GM10248 (cell line): ENCODE measurements around the gene RGS19.

Source experiments
- CTCF ChIA-PET: fragments of 300-600 bp; sonication (Branson Sonifier 250); formaldehyde crosslinking; extraction: SDS; loops from one replicate; lab custom pipeline; 2021; ENCODE audit warnings: antibody characterized with exemption; lab: Yijun Ruan, JAX
- POLR2A ChIA-PET: fragments of 350-650 bp; sonication (Branson Sonifier 250); formaldehyde crosslinking; extraction: SDS; loops from one replicate; lab custom pipeline; 2020; ENCODE audit warnings: antibody characterized with exemption; lab: Yijun Ruan, JAX
- DNase-seq: peaks from one replicate; pipeline ENCODE4 v3.0.0; 2012; ENCODE audit errors: extremely low spot score
- CTCF ChIP-seq: IDR thresholded peaks from 2 replicates; pipeline ENCODE4 v1.5.1; 2012; ENCODE audit warnings: mild to moderate bottlenecking, low read depth; ENCODE audit errors: extremely low read depth, missing control alignments, control extremely low read depth

Gene RGS19

DNA sequence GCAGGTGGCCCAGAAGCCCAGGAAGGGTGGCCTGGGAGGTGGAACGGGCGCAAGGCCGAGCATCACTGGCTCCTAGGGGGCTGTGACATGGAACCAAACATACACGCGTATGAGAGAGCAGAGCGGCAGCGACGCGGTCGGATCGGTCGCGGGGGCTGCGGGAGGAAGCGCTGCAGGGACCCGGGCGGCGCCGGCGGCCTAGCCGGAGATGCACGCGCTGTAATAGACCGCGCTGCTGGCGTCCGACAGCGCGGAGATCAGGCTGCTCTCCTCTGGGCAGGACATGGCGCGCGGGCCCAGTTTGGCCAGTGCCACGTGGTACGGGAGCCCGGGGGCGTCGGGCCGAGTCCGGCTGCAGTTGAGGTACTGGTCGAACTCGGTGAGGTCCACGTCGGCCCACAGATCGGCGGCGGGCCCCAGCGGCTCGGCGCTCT is 31.3 kb downstream of the RGS19 start:
- no peak for TF ChIP-seq CTCF
- CTCF ChIA-PET, result interaction anchor here (1.0 kb wide), 1 partner anchor 9 kb away, joined by 5 read pairs; no protein-coding TSS in a partner anchor
- DNase-seq, result no peak
- POLR2A ChIA-PET, result no interaction called here

GRCh38 chr20:64047046-64047389 is 32.3 kb downstream of the RGS19 start:
- DNase-seq, result no peak
- TF ChIP-seq CTCF, result no peak
- CTCF ChIA-PET, result interaction anchor here (1.0 kb wide), 1 partner anchor 8 kb away, joined by 5 read pairs; no protein-coding TSS in a partner anchor
- POLR2A ChIA-PET, result interaction anchor here (0.7 kb wide), 1 partner anchor 272 kb away, joined by 3 read pairs; no protein-coding TSS in a partner anchor

DNA sequence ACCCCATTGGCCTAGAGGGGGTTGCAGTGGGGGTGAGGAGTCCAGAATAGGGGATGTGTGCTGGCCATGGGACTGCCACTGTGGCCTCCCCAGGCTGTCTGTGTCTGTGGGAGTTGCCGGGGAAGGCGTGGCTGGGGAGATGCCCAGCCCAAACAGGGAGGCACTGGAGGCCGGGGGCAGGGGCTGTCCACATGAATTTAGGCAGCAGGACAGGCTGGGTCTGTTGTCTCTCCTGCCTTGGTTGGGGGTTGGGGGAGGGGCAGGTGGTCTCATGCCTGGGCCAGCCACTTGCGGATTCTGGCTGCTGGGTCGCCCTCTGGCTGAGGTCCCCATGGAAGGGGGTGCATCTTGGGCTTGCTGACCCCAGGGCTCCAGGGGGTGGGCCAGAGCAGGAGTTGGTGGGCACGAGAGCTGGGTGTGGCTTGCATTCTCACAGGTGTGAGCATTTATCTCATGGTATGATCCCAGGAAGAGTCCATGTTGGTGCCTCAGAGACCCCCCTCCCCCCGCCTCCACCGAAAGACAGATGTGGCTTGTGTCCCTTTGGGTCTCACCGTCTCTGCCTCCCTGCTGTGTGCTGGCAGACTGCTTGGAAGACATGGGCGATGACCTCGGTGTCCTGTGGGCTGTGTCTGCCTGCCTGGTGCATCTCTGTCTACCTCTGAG is 33.8 kb downstream of the RGS19 start:
- POLR2A ChIA-PET, result no interaction called here
- CTCF ChIA-PET, result interaction anchor here (1.5 to 1.6 kb wide), 3 partner anchors 8 to 24 kb away, joined by 3 to 7 read pairs (median 7); no protein-coding TSS in a partner anchor
- no peak for TF ChIP-seq CTCF
- DNase-seq, result no peak

DNA sequence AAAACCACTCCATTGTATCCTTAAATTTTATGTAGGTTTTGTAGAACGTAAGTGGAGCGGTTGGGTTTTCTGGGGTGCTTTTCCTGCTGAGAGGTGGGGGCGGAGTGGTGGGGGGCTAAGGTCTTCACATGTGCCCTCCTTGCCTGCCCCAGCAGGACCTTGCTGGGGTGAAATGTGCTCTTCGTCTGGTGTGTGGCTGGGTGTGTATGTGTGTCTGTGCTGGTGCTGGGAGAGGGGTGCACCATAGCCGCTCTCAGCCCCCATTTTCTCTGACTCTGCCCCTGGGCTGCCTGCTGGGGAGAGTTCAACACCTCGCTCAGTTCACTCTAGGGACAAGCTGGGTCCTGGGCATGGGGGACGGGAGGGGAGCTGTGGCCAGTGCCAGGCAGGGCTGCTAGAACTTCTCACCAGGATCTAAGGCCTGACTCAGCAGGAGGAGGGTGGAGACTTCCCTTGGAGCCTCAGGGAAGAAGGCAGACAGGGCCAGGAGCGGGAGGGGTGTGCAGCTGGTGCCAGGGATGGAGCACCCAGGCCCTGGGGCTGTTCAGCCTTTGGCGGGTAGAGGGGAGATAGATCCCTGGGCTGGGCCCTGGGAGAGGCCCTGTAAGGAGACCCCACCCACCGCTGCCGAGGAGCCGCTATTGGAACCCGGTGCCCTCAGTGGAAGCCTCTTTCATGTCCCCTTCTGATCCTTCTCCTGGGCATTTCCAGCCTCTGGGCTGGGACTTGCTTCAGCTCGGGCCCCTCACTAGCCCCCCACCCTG is 34.7 kb downstream of the RGS19 start:
- ChIA-PET POLR2A (no interaction called here), CTCF (interaction anchor here (1.1 to 1.6 kb wide), 5 partner anchors 9 to 76 kb away, joined by 3 to 7 read pairs (median 3); no protein-coding TSS in a partner anchor)
- TF ChIP-seq CTCF, result no peak
- DNase-seq, result no peak

DNA sequence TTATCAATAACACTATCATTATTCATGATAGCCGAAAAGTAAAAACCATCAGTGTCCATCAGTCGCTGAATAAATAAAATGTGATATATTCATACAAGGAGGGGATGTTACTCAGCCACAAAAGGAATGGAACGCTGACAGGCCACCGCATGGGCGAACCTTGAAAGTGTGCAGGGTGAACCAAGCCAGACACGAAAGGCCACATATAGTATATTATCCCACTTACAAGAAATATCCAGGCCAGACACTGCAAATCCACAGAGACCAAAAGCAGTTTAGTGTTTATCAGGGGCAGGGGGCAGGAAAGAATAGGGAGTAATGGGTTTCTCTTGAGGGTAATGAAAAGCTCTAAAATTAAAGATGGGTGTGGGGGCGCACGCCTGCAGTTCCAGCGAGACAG is 35.5 kb downstream of the RGS19 start:
- no peak for DNase-seq
- no peak for TF ChIP-seq CTCF
- POLR2A ChIA-PET, result interaction anchor here (0.7 kb wide), 1 partner anchor 64 kb away, joined by 3 read pairs; no protein-coding TSS in a partner anchor
- CTCF ChIA-PET, result interaction anchor here (1.1 to 7.4 kb wide), 4 partner anchors 10 to 77 kb away, joined by 3 to 60 read pairs (median 5); no protein-coding TSS in a partner anchor

DNA sequence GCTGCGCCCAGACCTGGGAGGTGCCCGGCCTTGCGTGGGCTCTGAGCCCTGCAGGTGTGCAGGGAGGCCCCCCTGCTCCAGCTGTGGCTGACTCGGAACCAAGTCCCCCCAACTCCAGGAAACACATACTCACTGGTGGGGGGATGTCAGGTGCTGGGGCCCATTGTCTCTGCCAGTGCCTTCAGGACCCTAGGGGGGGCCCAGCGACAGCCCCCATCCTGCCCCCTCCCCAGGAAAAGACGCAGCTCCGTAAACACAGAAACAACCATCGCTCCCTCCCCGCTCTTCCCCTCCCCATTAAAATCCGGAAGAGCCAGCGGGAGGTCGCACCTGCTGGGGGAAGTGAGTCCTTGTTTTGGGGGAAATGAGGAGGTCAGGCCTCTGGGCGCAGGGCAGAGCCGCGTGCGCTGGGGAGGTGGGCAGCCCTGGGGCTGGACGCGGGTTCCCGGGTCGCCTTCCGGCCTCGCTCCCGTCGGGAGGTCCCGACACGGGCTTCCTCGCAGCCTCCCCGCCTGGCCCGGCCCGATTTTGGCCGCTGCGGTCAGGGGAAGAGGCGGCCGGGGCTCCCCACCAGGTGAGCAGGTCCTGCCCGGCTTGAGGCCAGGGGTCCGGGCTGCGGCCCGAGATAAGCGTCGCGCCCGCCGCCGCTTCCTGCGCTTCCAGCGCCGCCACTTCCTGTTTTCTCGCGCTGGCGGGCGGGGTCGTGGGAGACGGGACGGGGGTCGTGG is 37.1 kb downstream of the RGS19 start:
- TF ChIP-seq CTCF, result no peak
- ChIA-PET POLR2A (interaction anchor here (0.6 kb wide), 1 partner anchor 323 kb away, joined by 3 read pairs; no protein-coding TSS in a partner anchor), CTCF (interaction anchor here (0.8 to 7.4 kb wide), 5 partner anchors 10 to 79 kb away, joined by 3 to 69 read pairs (median 5); partner anchors contain the start of genes PRPF6 and SOX18)
- DNase-seq, result peak; percentile 48
